ENCODE data around the gene LRRC75B.
A peak's percentile ranks its signal among the peaks of the same experiment; 100 is the strongest.
"Not testable (repeated sequence)": the region's sequence is repeated elsewhere in the genome, so short reads cannot be mapped to it uniquely, and the experiment has no call there.

LRRC75B gene

DNA sequence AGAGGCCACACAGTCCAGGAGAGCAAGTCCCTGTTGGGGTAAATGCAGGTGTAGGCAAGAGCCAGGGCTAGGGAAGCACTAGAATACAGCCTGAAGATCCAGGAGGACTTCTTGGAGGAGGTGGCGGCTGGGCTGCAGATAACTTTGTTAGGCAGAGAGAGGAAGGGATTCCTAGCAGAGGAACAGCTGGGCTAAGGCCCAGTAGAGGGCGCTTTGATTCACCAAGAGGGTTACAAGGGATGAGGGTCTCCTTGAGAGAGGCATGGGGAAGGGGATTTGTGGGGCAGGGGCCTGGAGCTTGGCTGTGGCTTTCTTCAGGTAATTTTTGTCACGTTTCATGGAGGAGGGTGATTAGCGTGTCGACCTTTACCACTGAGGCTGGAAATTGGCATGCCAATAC lies 28.4 kb upstream of the LRRC75B start:
- H3K4me3 ChIP-seq (ENCODE audit: low read depth, low read length); H3K4me1 ChIP-seq (ENCODE audit: control insufficient read depth, insufficient read depth, low read length); H3K9me3 ChIP-seq (ENCODE audit: control insufficient read depth, insufficient read depth, low read length); H3K27me3 ChIP-seq (ENCODE audit: control insufficient read depth, insufficient read depth, low read length); H3K9ac ChIP-seq (ENCODE audit: low read depth, low read length); H3K36me3 ChIP-seq (ENCODE audit: control insufficient read depth, insufficient read depth, low read length): not testable (repeated sequence)

GRCh38 chr22:24614794-24615193 lies 21.9 kb upstream of the LRRC75B start:
- H3K36me3 ChIP-seq (ENCODE audit: control insufficient read depth, insufficient read depth, low read length); H3K27me3 ChIP-seq (ENCODE audit: control insufficient read depth, insufficient read depth, low read length); H3K4me3 ChIP-seq (ENCODE audit: low read depth, low read length); H3K4me1 ChIP-seq (ENCODE audit: control insufficient read depth, insufficient read depth, low read length); H3K9ac ChIP-seq (ENCODE audit: low read depth, low read length); H3K9me3 ChIP-seq (ENCODE audit: control insufficient read depth, insufficient read depth, low read length): not testable (repeated sequence)

DNA sequence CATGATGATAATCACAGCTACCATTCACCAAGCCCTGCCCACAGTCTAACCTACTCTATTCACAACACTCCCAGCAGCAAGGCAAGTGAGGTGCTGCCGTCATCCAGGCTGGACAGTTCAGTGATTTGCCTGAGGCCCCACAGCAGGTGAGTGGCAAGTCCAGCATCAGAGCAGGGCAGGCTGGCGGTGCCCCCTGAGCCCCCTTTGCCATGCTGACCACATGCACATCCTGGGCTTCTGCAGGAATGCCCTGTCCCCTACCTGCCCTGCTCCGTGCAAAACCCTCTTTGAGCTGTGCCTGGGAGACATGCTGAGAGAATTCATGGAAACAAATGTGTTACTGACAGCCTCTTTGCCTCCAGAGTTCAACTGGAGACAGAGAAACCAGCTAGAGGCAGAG lies 17.0 kb upstream of the LRRC75B start:
- H3K4me3 ChIP-seq (ENCODE audit: low read depth, low read length); H3K9me3 ChIP-seq (ENCODE audit: control insufficient read depth, insufficient read depth, low read length); H3K27me3 ChIP-seq (ENCODE audit: control insufficient read depth, insufficient read depth, low read length); H3K9ac ChIP-seq (ENCODE audit: low read depth, low read length); H3K36me3 ChIP-seq (ENCODE audit: control insufficient read depth, insufficient read depth, low read length); H3K4me1 ChIP-seq (ENCODE audit: control insufficient read depth, insufficient read depth, low read length): not testable (repeated sequence)

DNA sequence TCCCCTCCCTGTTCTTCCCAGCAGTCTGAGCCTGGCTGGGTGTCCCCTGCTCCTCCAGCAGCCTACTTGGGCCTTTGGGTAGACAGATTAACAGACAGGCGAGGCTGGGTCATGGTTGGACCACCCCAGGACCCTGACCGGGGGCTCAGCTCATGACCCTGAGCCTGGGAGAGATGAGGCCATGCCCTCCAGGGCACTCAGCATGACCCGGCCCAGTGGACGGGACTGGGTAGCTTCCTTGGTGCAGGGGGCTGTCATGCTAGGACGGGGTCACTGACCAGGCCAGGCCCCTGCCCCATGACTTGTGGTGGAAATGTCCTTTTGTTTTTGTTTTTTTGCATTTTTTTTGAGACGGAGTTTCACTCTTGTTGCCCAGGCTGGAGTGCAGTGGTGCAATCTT lies 15.5 kb upstream of the LRRC75B start:
- not testable (repeated sequence) for H3K27me3 ChIP-seq (ENCODE audit: control insufficient read depth, insufficient read depth, low read length); H3K36me3 ChIP-seq (ENCODE audit: control insufficient read depth, insufficient read depth, low read length); H3K4me3 ChIP-seq (ENCODE audit: low read depth, low read length); H3K9ac ChIP-seq (ENCODE audit: low read depth, low read length); H3K9me3 ChIP-seq (ENCODE audit: control insufficient read depth, insufficient read depth, low read length); H3K4me1 ChIP-seq (ENCODE audit: control insufficient read depth, insufficient read depth, low read length)

DNA sequence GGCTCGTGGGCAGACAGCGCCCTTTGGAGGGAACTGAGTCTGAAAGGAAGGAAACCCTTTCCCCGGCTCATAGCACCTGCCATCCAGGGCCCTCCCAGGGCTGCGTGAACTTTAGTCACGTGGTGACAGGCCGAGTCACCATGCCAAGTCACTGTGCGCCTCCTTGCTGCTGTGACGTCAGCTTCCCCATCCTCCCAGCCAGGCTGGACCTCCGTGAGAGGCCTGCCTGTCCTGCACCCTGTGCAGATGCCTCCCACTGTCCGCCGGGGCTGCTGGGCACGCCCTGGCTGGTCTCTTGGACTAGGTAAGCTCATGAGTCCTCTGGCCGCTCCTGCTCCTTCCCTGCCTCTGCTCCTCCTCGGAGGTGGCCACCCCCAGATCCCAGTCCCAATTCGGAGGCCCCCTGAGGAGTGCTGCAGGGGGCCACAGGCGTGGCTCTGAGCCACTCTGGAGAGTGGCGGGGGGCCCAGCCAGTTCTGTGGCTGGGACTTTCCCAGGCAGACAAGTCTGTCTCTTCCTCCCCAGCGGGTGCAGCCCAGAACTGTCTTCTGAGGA lies 14.6 kb upstream of the LRRC75B start:
- not testable (repeated sequence) for H3K4me3 ChIP-seq (ENCODE audit: low read depth, low read length); H3K9ac ChIP-seq (ENCODE audit: low read depth, low read length); H3K36me3 ChIP-seq (ENCODE audit: control insufficient read depth, insufficient read depth, low read length); H3K9me3 ChIP-seq (ENCODE audit: control insufficient read depth, insufficient read depth, low read length); H3K27me3 ChIP-seq (ENCODE audit: control insufficient read depth, insufficient read depth, low read length); H3K4me1 ChIP-seq (ENCODE audit: control insufficient read depth, insufficient read depth, low read length)

DNA sequence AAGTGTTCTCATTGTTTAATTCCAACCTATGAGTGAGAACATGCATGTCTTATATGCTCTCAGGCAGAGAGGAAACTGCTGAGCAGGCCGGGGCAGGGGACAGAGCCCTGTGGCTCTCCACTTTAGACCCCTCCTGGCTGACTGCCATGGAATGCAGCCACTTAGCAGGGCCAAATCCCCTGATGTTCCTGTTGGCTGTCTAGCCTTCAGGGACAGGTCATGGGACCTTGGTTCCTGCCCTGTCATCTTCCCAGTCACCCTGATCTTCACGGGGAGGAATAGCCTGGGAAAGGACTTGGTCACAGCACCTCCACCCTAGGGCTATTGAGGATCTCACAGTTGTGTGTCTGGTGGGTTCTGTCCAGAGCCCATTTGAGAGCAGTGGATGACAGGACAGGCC lies 13.5 kb upstream of the LRRC75B start:
- not testable (repeated sequence) for H3K9me3 ChIP-seq (ENCODE audit: control insufficient read depth, insufficient read depth, low read length); H3K4me3 ChIP-seq (ENCODE audit: low read depth, low read length); H3K27me3 ChIP-seq (ENCODE audit: control insufficient read depth, insufficient read depth, low read length); H3K36me3 ChIP-seq (ENCODE audit: control insufficient read depth, insufficient read depth, low read length); H3K4me1 ChIP-seq (ENCODE audit: control insufficient read depth, insufficient read depth, low read length); H3K9ac ChIP-seq (ENCODE audit: low read depth, low read length)

DNA sequence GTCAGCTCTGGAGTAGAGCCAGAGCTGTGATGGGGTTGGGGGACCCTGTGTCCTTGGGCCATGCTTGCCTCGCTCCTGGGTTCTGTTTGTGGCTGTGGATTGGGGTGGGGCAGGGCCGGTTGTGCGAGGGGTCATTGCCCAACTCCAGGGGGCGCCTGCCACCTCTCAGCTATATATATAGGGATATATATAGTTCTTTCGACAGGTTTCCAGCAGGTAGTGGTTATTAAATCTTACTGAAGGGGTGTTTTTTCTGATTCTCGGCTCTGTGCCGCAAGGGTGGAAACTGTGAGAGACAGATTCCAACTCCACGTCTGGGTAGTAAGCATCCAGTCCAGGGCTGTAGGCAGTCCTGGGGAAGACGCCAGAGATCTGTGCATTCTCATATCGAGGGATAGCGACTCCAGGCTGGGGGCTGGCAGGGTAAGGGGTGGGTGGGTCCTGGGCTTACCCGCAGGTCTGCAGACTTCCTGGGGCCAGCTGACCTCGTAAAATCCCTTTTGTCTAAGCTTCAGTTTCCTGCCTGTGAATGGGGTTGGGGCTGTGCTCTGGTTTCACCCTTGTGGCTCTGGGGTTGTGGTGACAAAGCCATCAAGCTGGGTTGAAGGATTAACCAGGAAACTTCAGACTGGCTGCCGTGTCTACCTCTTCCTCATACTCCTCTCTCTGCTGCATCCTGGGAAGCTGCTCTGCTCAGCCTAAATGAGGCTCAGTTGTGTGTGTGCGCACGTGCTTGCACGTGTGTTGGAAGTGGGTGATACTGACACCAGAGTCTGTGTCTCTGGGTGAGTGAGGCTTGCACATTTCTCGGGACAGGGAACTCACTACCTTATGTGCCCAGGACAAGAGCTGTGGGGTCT lies 11.1 kb upstream of the LRRC75B start:
- not testable (repeated sequence) for H3K4me1 ChIP-seq (ENCODE audit: control insufficient read depth, insufficient read depth, low read length); H3K9me3 ChIP-seq (ENCODE audit: control insufficient read depth, insufficient read depth, low read length); H3K9ac ChIP-seq (ENCODE audit: low read depth, low read length); H3K36me3 ChIP-seq (ENCODE audit: control insufficient read depth, insufficient read depth, low read length); H3K27me3 ChIP-seq (ENCODE audit: control insufficient read depth, insufficient read depth, low read length); H3K4me3 ChIP-seq (ENCODE audit: low read depth, low read length)

- not testable (repeated sequence) for H3K9ac ChIP-seq (ENCODE audit: low read depth, low read length); H3K9me3 ChIP-seq (ENCODE audit: control insufficient read depth, insufficient read depth, low read length); H3K4me1 ChIP-seq (ENCODE audit: control insufficient read depth, insufficient read depth, low read length); H3K27me3 ChIP-seq (ENCODE audit: control insufficient read depth, insufficient read depth, low read length); H3K36me3 ChIP-seq (ENCODE audit: control insufficient read depth, insufficient read depth, low read length)
- peak within 1 kb of the TSS; percentile 26 for H3K4me3 ChIP-seq (ENCODE audit: low read depth, low read length)
Measured at GRCh38 chr22:24602847-24603769, 10.2 kb upstream of the LRRC75B start, which contains the start of gene GGT1. Gene GGT1 (plus strand): TSS chr22:24603193. CDS start chr22:24611082, 7,889 bp downstream.

DNA sequence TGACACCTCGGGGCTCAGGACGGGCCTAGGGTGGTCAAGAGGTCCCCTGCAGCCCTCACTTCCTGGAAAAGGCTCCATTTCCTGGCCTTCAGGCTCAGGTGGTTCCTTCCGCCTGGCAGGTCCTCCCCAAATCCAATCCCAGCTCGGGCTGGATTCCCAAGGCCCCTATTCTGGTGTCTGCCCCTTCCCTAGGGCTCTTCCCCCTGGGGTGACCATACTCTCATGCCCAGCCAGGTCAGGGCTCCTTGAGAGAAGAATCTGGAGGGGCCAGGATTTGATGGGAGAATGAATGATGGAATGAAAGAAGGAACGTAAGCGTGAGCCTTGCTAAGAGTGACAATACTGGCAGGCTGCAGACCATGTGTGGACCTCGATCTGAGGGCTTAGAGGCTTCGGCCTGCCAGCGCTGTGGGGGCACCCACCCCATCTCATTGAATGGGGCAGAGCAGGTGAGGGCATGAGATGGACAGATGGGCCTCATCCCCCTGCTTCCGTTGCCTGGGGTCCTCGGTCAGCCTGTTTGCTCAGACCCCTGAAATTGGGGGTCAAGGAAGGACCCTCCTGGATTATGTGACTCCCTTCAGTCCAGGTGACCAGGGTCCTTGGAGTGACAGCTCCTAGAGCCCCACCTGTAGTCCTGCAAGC lies 9.4 kb upstream of the LRRC75B start:
- H3K4me3 ChIP-seq (ENCODE audit: low read depth, low read length); H3K36me3 ChIP-seq (ENCODE audit: control insufficient read depth, insufficient read depth, low read length); H3K4me1 ChIP-seq (ENCODE audit: control insufficient read depth, insufficient read depth, low read length); H3K9ac ChIP-seq (ENCODE audit: low read depth, low read length); H3K9me3 ChIP-seq (ENCODE audit: control insufficient read depth, insufficient read depth, low read length); H3K27me3 ChIP-seq (ENCODE audit: control insufficient read depth, insufficient read depth, low read length): not testable (repeated sequence)

DNA sequence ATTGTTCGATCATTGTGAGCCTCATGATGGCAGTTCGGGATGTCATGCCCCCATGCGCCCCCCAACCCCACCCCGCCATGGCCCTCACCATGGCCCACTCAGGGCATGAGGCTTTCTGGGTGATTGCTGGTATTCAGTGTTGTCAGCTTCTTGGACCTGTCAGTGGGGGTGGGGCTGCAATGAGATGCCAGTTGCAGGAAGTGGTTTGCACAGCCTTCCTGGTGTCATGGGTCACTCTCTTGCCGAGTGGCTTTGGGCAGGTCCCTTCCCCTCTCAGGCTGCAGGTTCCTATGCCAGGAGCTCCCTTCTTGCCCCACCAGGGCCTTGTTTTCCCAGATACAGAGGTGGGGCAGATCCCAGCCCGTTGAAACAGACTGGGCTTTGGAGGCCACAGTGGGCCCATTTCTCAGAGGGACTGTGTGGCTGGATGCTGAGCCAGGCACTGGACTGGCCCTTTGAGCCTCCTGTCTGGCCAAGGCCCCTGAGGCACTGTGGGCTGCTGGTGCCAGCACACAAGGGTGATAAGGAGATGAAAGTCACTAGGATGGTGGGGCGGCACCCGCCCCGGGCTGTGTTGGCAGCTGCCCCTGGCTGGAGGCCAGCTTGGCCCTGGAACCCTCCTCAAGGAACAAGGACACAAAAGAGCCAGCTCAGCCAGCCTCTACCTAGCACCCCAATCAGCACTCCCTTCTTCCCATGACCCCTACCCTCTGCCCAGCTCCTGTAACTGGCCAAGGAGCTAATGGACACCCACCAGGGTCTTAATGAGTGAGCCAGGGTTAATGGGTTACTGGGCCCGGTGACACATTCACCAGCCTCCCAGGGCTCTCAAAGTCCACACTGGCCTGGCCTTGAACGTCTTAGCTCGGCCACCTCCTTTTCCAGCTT lies 8.6 kb upstream of the LRRC75B start:
- Histone ChIP-seq H3K36me3 (ENCODE audit: control insufficient read depth, insufficient read depth, low read length) (no peaks in the 10 kb centered on the region), H3K4me1 (ENCODE audit: control insufficient read depth, insufficient read depth, low read length) (peaks cover 6% of the 10 kb centered on the region), H3K9ac (ENCODE audit: low read depth, low read length) (peak overlapping the region; percentile 5), H3K9me3 (ENCODE audit: control insufficient read depth, insufficient read depth, low read length) (no peaks in the 10 kb centered on the region), H3K4me3 (ENCODE audit: low read depth, low read length) (no peak overlapping the region), H3K27me3 (ENCODE audit: control insufficient read depth, insufficient read depth, low read length) (no peaks in the 10 kb centered on the region)

Data from iPS-15b (cell line).